DND-41 (cell line): Measurements from ENCODE around the gene PTPRN2.

ENCODE experiments used
- ATAC-seq: fragments of 200-7000 bp; cut with Tn5 transposase; 3 replicates; pipeline ENCODE4 v1.9.1; 2021; ENCODE audit warnings: low read depth; ENCODE audit not compliant: insufficient read depth
- DNase-seq: peaks from one replicate; pipeline ENCODE4 v3.0.0-alpha.2; 2020
- H2AFZ ChIP-seq: 2 replicates; pipeline ENCODE4 v1.6.0; 2012; ENCODE audit warnings: low read depth, low read length
- H3K27ac ChIP-seq: 2 replicates; pipeline ENCODE4 v1.5.1; 2012; ENCODE audit warnings: low read length, inconsistent platforms
- H3K27me3 ChIP-seq: fragments of 200-600 bp; sonication (generic); 2 replicates; pipeline ENCODE4 v1.6.0; 2012; ENCODE audit warnings: low read length, mild to moderate bottlenecking, inconsistent platforms; ENCODE audit not compliant: insufficient read depth, poor library complexity
- H3K36me3 ChIP-seq: 2 replicates; pipeline ENCODE4 v1.5.1; 2012; ENCODE audit warnings: low read length, inconsistent platforms; ENCODE audit not compliant: insufficient read depth
- H3K4me1 ChIP-seq: 2 replicates; pipeline ENCODE4 v1.5.1; 2012; ENCODE audit warnings: mild to moderate bottlenecking, low read length; ENCODE audit not compliant: insufficient read depth
- H3K4me2 ChIP-seq: 2 replicates; pipeline ENCODE4 v1.6.0; 2012; ENCODE audit warnings: mild to moderate bottlenecking, moderate library complexity, low read length, inconsistent platforms; ENCODE audit not compliant: insufficient read depth
- H3K4me3 ChIP-seq, 2 experiments: fragments of 200-600 bp in 1 of 2; shearing (Covaris generic) in 1 of 2; 2 replicates each; pipeline ENCODE4 v1.5.1; 2012 to 2016; ENCODE audit warnings: inconsistent platforms in 2 of 2, low read length in 2 of 2, mild to moderate bottlenecking in 2 of 2, low read depth in 1 of 2, moderate library complexity in 1 of 2
- H3K79me2 ChIP-seq: 2 replicates; pipeline ENCODE4 v1.6.0; 2012; ENCODE audit warnings: low read length, inconsistent platforms; ENCODE audit not compliant: insufficient read depth
- H3K9ac ChIP-seq: 2 replicates; pipeline ENCODE4 v1.6.0; 2012; ENCODE audit warnings: low read depth, mild to moderate bottlenecking, inconsistent platforms, low read length, moderate library complexity
- H3K9me3 ChIP-seq: 2 replicates; pipeline ENCODE4 v1.5.1; 2012; ENCODE audit warnings: low read length, moderate library complexity, mild to moderate bottlenecking, inconsistent platforms; ENCODE audit not compliant: insufficient read depth, severe bottlenecking
- H4K20me1 ChIP-seq: 2 replicates; pipeline ENCODE4 v1.6.0; 2012; ENCODE audit warnings: low read length; ENCODE audit not compliant: insufficient read depth
- EZH2 ChIP-seq: IDR thresholded peaks from 3 replicates; pipeline ENCODE4 v1.6.1; 2012; ENCODE audit warnings: borderline replicate concordance, low read depth, mild to moderate bottlenecking, moderate library complexity, low read length, inconsistent platforms; ENCODE audit not compliant: severe bottlenecking
- TF ChIP-seq, protein P1 (sequence below): IDR thresholded peaks from 2 replicates; pipeline ENCODE4 v1.5.1; 2012; ENCODE audit warnings: borderline replicate concordance, low read length, moderate library complexity, mild to moderate bottlenecking; ENCODE audit not compliant: poor library complexity, severe bottlenecking; ENCODE audit errors: extremely low read depth

PTPRN2 gene

DNA sequence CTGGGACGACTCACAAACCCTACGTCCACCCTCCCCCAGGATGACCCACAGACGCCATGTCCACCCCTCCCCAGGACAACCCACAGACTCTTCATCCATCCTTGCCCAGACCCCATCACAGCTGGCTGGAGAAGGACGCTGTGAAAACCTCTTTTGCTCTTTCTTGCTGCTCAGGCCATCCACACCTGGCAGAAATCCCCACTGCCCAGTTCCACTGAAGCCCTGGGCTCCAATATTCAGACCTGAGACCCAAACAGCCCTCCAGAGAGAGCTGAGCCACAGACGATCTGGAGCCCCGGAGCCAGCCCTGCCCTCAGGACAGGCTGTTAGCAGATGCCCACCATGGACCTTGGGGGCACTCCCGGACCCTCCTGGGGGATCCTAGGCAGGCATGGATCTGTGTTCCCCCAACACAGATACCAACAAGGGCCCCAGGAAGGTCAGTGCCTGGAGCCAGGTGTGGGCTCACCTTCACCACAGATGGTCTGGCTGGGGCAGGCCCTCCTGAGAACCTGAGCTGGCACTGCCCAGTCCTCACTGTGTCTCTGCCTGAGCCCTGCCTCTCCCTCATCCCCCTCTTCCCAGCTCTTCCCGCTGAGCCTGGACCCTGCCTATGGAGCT lies 226.2 kb downstream of the PTPRN2 start:
- H3K9me3 ChIP-seq: no peaks in the 10 kb centered on the region
- H3K9ac ChIP-seq: no peak overlapping the region
- ATAC-seq: no peak
- TF ChIP-seq, protein P1, sequence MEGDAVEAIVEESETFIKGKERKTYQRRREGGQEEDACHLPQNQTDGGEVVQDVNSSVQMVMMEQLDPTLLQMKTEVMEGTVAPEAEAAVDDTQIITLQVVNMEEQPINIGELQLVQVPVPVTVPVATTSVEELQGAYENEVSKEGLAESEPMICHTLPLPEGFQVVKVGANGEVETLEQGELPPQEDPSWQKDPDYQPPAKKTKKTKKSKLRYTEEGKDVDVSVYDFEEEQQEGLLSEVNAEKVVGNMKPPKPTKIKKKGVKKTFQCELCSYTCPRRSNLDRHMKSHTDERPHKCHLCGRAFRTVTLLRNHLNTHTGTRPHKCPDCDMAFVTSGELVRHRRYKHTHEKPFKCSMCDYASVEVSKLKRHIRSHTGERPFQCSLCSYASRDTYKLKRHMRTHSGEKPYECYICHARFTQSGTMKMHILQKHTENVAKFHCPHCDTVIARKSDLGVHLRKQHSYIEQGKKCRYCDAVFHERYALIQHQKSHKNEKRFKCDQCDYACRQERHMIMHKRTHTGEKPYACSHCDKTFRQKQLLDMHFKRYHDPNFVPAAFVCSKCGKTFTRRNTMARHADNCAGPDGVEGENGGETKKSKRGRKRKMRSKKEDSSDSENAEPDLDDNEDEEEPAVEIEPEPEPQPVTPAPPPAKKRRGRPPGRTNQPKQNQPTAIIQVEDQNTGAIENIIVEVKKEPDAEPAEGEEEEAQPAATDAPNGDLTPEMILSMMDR: no peak
- TF ChIP-seq EZH2: no peak
- no peak overlapping the region for H3K4me2 ChIP-seq
- H2AFZ ChIP-seq: no peak overlapping the region
- DNase-seq: no peak
- H3K4me3 ChIP-seq: no peak overlapping the region
- no peaks in the 10 kb centered on the region for H3K36me3 ChIP-seq
- H3K27me3 ChIP-seq: no peaks in the 10 kb centered on the region
- no peak overlapping the region for H3K27ac ChIP-seq
- no peaks in the 10 kb centered on the region for H3K79me2 ChIP-seq
- H4K20me1 ChIP-seq: no peaks in the 10 kb centered on the region
- H3K4me1 ChIP-seq: no peaks in the 10 kb centered on the region

DNA sequence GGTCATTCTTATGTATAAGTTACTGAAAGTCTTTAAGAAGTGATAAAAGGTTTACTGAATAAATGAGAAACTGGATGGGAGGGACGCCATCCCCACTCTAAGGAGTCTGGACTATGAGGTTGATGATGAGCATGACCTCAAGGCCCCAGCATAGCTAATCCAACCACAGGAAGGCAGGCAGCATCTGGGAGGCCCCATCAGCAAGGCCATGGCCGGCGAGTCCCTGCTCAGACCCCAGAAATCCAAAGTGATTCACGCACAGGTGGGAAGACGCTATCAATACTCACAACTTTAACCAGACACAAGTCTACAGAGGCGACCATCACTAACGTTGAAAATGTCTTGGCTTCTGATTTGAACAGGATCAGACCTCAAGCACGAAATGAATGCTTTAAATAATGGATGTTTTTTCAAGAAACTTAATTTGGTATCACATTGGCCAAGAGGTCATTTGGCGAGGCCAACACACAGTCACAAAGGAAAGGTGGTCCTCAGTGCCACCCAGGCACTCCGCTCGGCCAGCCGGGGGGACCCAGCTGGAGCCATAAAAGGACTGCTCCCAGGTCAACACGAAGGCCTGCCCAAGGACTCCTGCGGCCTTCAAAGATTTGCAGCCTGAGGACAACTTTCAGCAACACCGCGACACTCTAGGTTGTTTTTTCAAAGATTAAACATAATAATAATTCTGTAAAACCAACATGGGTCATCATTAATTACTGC lies 228.5 kb downstream of the PTPRN2 start:
- H3K4me2 ChIP-seq: no peak overlapping the region
- no peak for TF ChIP-seq EZH2
- TF ChIP-seq, protein P1: no peak
- H3K4me1 ChIP-seq: no peaks in the 10 kb centered on the region
- no peaks in the 10 kb centered on the region for H4K20me1 ChIP-seq
- no peaks in the 10 kb centered on the region for H3K27me3 ChIP-seq
- no peak overlapping the region for H3K4me3 ChIP-seq
- H3K36me3 ChIP-seq: no peaks in the 10 kb centered on the region
- ATAC-seq: no peak
- no peaks in the 10 kb centered on the region for H3K79me2 ChIP-seq
- no peak overlapping the region for H2AFZ ChIP-seq
- no peak for DNase-seq
- H3K9ac ChIP-seq: no peak overlapping the region
- H3K27ac ChIP-seq: no peak overlapping the region
- no peaks in the 10 kb centered on the region for H3K9me3 ChIP-seq

DNA sequence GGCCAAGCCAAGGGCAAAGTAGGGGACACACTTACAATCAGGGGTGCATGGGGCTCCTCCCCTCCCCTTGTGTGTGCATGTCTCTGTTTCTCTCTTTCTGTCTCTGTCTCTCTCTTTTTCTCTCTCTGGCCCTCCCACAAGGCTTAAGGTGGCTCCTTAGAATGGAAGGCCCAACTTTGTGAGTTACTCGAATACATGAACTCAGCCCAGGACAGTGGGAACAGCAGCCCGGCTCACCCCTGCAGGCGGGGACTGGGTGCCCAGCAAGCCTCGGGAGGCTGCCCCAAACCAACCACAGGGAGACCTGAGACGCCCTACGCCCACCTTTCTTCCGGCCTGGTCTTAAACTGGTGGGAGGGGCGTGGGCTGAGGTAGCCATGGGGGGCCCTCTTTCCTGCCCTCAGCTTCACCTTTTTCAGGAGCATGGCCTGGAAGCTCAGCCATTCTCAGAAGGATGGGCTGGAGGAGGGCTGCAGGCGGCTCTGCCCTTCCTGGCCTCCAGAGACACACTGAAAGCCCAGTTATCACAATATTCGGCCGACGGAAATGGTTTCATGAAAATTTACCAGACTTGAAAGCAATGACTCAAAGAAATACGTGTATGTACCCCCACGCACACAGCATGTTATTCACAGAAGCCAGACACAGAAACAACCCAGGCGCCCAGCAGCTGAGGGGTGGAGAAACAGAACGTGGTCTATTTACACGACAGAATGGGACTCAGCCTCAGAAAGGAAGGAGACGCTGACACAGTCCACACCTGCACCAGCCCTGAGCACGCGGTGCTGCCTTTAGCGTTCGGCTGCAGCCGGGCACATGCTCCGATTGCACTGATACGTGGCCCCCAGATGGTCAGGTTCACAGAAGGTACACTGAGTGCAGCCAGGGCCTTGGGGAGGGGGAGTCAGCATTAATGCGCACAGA lies 229.5 kb downstream of the PTPRN2 start:
- DNase-seq (no peak), ATAC-seq (no peak)
- no peak overlapping the region for H3K4me3 ChIP-seq
- H3K27me3 ChIP-seq: no peaks in the 10 kb centered on the region
- no peak for TF ChIP-seq EZH2
- TF ChIP-seq, protein P1: no peak
- no peak overlapping the region for H2AFZ ChIP-seq
- H3K4me1 ChIP-seq: no peaks in the 10 kb centered on the region
- no peaks in the 10 kb centered on the region for H3K79me2 ChIP-seq
- no peaks in the 10 kb centered on the region for H3K36me3 ChIP-seq
- no peaks in the 10 kb centered on the region for H4K20me1 ChIP-seq
- H3K9ac ChIP-seq: no peak overlapping the region
- no peaks in the 10 kb centered on the region for H3K9me3 ChIP-seq
- H3K27ac ChIP-seq: no peak overlapping the region
- H3K4me2 ChIP-seq: no peak overlapping the region
